Coronary artery (tissue), 2 donors: Measurements from ENCODE around the gene SCAMP1.

Experiments used
- DNase-seq: peaks from one replicate; pipeline ENCODE4 v3.0.0-alpha.2; 2017; ENCODE audit warnings: low spot score
- H3K27ac ChIP-seq, 2 donors: fragments of 200-600 bp; sonication (generic); one replicate each; pipeline ENCODE4 v1.5.1; 2016 to 2019
- H3K4me3 ChIP-seq: fragments of 200-600 bp; sonication (generic); 2 replicates; pipeline ENCODE4 v1.5.1; 2016; ENCODE audit warnings: mild to moderate bottlenecking, moderate library complexity
- CTCF ChIP-seq: fragments of 200-600 bp; sonication (generic); IDR thresholded peaks from one replicate; pipeline ENCODE4 v1.5.1; 2019; ENCODE audit warnings: antibody characterized with exemption

SCAMP1 gene

GRCh38 chr5:78527054-78527859, 166.8 kb downstream of the SCAMP1 start:
- DNase-seq, result peak; percentile 92
- no peak for TF ChIP-seq CTCF
- H3K4me3 ChIP-seq, result peak overlapping the region; percentile 23
- peak overlapping the region; percentile 79 to 84 for H3K27ac ChIP-seq

GRCh38 chr5:78527925-78528324, 167.5 kb downstream of the SCAMP1 start:
- TF ChIP-seq CTCF, result no peak
- DNase-seq, result no peak
- Histone ChIP-seq H3K27ac (peak overlapping the region; percentile 79 to 84), H3K4me3 (peak overlapping the region; percentile 23)
